RKO (cell line): ENCODE results near the gene SLC7A5.
"Not testable (repeated sequence)": the region's sequence is repeated elsewhere in the genome, so short reads cannot be mapped to it uniquely, and the experiment has no call there.

Experiments
- DNase-seq: peaks from one replicate; pipeline ENCODE4 v3.0.0-alpha.2; 2016; ENCODE audit warnings: low spot score

The SLC7A5 gene

DNA sequence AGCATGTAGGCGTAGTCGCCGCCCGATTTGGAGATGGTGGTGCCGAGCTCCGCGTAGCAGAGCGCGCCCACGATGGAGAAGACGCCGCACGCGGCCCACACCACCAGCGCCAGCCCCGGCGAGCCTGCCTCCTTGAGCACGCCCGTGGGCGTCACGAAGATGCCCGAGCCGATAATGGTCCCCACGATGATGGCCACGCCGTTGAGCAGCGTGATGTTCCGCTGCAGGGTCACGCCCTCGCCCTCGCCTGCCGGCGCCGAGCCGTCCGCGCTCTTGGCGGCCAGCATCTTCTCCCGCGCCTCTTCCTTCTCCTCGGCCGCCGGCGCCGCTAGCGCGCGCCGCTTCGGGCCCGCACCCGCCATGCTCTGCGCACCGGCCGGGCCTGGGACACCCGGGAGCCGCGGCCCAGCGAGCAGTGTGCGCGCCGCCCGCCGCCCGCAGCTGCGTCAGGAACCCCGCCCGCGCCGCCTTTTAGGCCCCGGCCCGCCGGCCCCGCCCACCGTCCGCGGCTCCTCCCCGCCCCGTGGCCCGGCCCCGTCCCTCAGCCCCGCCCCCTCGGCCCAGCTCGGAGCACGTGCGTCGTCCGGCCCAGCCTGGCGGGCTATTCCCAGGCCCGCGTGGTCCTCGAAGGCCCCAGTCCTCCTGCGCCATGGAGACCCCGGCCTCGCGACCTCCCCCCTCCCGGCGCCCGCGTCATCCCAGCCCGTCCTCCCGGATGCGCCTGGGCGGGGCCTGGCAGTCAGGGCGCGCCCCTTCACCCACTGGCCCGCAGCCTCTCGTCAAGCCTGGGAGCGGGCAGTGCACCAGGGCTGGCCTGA is at the start of gene SLC7A5:
SLC7A5 (minus strand) TSS at position 447 of the 818 bp plus-strand sequence; CDS start at position 362, 85 bp downstream.
- DNase-seq, result peak; percentile 76

DNA sequence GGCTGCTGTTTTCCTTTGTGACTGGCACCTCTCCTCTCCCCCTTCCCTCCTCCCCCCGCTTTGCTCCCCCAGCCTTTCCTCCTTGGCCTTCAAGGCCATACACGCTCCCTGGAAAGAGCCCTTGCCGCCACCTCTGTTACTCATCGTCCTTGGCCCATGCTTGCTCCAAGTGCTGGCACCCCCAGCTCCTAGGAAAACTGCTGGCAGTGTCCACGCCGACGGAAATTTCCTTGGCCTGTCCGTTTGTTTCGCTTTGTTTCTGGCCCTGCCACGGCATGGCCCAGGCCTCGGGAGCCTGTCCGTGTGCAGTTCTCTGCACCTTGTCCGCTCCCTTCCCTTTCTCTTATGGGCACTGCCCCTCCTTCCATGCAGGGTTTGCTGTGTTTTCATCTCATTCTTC is 49.0 kb upstream of the SLC7A5 start:
- no peak for DNase-seq

DNA sequence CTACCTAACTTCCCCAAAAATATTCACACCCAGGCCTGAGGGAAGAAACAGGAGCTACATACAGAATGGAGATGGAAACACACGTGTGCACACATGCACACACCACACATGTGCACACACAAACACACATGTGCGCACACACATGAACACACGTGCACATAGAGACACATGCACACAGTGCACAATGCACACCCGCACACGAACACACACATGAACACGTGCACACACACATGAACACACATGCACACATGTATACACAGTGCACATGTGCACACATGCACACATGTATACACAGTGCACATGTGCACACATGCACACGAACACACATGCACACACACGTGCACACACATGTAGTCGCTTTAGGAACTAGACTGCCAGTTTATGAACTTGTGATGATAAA is 48.2 kb upstream of the SLC7A5 start:
- DNase-seq, result no peak

DNA sequence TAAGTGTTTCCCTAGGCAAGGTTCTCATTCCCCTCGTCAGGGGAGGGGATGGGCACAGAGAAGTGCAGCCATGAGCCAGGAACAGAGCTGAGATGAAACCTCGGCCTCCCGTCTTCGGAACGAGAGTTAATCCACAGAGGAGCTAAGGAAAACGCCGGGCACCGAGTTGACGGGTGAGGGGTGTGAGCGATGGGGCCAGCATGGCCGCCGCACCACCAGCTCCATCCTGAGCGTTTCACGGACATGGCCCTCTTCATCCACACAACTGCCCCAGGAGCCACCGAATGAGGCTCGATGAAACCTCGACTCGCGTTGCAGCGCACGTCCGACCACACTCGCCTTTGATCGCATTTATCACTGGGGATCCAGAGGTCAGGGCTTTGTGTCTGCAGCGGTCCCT is 45.5 kb upstream of the SLC7A5 start:
- no peak for DNase-seq

DNA sequence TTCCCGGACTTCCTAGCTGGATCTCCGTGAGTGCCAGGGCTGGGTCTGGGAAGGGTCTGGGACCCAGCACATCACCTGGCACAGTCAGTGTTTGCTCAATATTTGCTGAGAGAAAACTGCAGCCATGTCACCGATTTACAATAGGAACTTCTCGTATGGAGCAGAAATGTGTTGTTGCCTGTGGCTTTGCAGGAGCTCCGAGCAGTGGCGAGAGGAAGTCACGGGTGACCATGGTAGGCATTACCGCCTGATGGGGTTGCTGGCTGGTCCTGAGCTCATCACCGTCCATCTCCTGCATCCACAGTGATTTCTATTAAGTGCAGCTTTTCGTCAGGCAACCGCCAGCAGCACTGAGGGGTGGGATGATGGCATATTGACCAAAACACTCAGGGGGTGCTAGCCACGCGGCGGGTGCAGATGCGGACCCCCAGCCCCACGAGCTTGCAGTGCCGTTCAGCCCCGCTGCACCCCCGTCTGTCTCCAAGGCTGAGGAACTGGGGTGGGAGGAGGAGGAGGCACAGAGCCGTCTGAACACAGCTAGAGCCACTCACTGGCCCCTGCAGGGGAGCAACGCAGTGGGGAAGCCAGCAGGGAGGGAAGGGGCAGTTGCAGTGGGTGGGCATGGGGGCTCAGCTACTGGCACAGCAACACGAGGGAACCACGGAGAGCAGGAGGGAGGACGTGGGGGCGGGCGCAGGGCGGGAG is 44.9 kb upstream of the SLC7A5 start:
- not testable (repeated sequence) for DNase-seq

DNA sequence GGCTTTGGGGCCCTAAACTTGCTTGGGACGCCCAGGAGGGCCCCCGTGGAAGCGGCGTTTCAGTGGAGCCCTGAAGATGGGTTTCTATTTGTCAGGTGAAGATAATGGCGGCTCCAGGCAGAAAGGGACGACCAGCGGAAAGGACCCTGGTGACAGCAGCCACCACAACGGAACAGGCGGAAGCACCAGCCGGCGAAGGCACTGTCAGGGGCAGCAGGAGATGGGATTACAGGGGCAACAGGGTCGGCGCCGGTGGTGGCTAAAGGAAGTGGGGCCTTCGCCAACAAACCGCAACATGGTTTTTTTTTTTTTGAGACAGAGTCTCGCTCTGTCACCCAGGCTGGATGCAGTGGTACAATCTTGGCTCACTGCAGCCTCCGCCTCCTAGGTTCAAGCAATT is 43.4 kb upstream of the SLC7A5 start:
- DNase-seq, result not testable (repeated sequence)

DNA sequence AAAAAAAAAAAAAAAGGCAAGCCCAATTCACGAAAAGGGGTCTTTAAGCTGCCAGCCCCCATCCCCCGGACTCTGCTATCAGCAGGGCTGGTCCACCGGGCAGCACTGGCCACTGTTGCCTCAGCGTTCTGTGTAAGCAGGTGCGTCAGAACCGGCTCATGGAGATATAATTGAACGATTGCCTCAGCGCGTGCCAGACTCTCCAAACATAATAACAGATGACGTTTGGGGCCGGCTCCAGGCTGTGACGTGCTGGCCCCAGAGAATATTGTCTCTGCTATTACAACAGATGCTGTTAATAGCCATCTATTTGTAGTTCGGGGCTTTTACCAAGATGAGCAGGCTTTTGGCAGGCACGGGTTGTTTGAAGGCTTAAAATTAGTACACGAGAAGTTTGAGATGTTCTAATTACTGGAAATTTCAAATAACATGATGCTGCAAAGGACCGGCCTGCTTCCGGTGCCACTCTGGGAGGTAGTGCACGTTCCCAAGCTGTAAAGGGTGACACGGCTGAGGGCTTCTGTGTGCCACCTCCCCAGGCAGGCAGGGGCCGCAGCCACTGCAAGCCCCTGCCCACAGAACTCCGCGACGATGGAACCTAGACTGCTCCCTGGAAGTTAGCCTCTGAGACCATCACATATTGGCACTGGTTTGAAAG is 41.9 kb upstream of the SLC7A5 start:
- DNase-seq, result not testable (repeated sequence)

DNA sequence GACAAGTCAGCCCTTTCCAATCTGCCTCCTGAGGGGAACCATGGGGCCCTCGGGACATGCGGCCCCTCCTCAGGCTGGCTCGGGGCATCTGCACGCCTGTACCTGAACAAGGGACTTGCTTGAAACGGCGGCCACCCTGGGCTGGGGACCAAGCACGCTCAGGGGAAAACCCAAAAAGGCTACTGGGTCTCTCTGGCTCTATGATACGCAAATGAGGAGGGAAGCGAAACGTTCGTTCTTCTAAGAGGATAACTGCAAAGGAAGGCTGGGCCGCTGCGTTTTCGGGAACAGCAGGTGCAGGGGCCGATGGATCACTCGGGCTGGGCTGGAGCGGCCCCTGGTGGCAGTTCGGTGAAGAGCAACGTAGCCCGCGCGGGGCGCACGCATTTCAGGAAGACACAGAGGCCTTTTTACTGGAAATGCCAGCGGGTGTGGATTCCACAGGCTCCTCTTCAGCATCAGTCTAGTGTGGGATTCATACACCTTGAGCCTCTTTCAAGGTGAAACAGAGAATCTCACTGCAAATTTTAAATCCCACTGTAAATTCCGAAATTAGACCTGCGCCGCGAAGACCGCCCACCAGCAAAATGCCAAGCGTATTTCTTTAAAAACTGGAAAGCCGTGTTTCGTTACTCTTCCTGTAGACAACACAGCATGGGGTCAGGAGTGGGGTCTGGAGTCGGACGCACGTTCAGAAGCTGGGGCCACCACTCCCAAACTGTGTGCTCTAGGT is 40.1 kb upstream of the SLC7A5 start:
- peak; percentile 55 for DNase-seq

DNA sequence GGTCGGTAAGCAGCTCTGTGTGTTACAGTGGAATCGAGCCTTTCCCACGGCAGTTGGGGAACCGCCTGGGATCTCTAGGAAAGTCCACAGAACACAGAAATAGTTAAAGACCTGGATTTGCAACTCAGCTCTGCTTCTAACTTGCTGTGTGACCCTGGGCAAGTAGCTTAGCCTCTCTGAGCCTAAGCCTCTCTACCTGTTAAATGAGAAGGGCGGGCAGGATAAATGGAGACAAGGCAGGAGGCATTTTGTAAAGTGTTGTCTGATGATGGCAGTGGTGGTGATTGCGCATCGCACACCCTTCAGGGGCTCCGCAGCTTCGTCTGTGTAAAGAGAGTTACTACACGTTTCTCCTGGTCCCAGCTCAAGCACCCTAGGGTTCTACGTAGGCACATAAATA is 38.8 kb upstream of the SLC7A5 start:
- DNase-seq, result not testable (repeated sequence)

DNA sequence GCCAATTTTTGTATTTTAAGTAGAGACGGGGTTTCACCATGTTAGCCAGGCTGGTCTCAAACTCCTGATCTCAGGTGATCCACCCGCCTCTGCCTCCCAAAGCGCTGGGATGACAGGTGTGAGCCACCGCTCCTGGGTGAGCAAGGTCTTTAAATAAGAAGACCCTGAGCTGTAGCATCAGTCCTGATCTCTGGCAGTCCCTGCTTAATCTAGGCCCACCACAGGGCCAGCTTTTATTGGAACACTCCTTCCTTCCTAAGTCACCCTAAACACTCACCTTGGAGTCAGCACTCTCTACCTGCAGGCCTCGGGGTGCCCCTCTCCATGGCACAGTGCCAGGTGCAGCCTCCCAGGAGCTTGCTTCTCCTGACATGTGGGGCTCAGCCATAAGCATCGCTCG is 36.2 kb upstream of the SLC7A5 start:
- not testable (repeated sequence) for DNase-seq

DNA sequence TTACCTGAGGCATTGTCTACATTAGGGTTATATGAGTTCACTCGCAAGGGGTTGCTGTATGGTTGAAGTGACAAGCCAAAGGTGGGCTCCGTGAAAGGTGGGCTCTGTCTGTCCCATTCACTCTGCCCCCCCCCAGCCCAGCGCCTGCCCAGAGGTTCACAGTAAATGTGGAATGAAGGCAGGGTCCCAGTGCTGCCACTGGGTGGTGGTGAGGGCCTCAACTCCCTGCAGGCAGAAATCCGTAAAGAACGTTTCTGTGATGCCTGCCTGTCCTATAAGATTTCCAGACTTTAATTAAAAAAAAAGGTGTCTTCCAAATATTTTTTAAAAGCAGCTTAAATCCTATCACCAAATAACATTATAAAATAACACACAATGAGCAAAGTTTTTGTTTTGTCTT is 35.7 kb upstream of the SLC7A5 start:
- not testable (repeated sequence) for DNase-seq

DNA sequence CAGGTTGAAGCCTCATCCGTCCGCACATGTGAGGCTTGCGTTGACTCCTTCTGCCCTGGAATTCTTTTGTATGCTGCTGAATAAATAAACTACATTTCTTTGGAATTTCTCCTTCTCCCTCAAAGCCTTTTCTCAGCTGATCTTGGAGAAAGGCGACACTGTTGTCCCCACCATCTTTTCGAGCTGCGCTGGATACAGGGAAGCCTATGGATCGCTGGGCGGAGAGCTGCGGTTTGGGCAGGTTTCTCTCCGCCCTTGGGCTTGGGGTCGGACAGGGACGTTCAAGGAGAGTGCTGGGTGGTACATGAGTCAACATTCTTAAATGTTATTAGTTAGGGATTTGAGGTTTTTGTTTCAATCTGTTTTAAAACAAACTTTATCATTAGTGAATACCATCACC is 31.2 kb upstream of the SLC7A5 start:
- DNase-seq, result not testable (repeated sequence)

DNA sequence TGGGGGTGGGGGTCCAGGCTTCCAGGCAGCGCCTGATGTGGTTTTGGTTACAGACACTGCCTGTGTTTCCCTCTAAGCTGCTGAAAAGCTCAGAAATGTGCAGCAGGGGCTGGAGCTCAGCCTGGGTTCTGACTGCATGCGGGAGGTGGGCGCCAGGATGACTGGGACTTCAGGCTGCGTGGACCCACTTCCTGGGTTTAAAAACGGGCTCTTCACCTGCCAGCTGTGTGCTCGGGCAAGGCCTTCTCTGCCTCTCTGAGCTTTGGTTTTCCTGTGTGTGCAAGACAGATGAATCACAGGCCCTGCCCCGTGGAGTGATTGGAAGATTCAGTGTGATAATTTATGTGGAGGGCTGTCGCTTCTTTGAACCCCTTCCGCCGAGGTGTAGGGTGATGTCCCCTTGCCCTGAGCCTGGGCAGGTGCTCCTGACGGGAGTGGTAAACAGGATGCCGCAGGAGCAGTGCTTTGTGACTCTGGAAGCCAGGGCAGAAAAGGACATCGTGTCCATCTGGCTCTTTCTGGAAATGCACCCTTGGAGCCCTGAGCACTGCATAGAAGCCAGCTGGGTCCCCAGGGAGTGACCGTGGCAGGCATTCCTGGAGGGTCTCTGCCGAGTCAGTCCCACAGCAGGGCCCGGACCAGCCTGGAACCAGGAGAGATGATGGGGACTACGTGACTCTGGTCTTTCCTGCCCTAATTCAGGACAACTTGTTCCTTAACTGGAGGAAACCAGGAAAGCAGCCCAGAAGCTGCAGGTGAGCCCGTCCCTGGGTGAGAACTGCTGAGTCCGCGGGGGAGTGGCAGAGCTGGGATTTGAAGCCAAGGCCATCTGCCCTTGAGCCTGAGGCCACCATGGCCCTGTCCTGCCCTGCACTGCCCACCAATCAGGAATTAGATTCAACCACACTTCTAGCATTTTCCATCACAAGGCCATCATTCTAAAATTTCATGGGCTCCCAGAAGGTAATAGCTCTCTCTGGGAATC is 28.5 kb upstream of the SLC7A5 start:
- no peak for DNase-seq

DNA sequence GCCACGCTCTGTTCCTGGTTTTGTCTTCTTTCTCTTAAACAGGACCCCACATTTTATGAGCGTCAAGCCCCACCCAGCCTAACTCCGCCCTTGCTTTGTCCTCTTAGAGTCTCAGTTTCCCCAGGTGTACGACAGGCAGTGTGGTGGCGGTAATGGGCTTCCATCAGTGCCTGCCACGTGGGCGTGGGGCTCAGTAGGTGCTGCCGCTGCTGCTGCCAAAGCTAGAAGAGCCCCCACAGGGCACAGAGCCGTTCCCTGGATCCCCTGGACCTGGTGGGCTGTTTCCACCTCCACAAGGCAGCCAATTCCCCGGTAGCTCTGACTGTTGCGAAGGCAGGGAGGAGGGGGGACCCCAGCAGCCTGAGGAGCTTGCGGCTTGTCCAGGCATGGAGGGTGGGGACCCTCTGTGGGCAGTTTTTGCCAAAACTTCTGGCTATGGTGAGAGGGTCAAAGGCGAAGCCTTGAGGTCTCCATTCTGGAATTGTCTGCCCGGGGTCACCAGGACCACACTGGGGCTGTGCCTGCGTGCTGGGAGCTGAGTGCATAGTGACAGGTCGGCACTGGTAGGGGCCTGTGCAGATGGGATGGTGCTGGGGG is 27.7 kb upstream of the SLC7A5 start:
- DNase-seq, result not testable (repeated sequence)

DNA sequence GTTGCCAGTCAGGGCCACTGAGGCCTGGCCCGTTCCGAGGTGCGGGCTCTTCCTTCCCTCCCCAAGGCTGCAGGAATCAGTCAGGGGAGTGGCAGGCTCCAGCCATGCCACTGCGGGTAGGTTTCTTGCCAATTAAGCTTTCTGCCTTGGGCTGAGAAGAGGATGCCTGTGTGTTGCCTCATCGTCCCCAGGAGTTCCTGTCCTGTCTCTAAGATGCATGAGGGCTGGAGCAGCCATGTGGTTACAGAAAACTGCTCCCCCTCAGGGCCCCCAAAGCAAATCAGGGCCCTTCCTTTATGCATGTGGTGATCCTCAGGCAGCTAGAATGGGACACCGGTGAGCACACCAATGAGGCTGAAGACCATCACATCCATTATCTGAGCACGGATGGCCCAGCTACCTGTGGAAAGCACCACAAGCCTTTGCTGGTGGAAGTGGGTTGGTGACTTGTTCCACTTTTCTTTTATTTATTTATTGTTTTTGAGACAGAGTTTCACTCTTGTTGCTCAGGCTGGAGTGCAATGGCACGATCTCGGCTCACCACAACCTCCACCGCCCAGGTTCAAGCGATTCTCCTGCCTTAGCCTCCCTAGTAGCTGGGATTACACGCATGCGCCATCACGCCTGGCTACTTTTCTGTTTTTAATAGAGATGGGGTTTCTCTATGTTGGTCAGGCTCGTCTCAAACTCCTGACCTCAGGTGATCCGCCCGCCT is 27.0 kb upstream of the SLC7A5 start:
- DNase-seq, result not testable (repeated sequence)

DNA sequence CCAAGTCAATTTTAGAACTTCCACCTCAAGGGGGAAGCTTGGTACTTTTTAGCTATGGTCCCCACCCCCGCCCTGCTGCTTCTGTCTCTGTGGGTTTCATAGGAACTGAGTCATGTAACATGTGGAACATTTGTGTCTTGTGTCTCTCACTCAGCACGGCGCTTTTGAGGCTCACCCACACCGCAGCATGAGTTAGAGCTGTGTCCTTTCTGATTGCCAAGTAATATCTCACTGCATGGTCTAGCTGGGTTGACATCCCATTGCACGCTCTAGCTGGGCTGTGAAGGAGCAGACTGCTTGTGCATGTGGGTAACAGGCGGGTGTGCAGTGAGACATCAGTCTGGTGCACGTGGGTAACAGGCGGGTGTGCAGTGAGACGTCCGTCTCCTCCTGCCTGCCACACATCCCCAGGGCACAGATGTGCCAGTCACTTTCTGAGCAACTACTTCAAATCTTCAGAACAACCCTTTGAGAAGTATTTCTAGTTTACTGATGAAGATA is 26.4 kb upstream of the SLC7A5 start:
- DNase-seq, result no peak

DNA sequence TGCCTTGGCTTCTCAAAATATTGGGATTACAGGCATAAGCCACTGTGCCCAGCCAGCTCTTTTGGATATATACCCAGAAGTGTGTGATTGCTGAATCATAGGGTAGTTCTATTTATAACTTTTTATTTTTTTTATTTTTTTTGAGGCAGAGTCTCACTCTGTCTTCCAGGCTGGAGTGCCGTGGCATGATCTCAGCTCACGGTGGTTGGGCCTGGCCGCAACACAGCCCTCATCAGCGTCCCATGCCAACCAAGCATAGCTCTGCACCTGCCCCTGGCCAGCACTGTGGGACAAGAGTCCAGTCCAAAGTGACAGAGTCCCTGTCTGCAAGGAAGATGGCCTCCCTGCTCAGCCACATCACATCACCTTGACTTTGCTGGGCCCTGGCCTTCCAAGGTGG is 24.7 kb upstream of the SLC7A5 start:
- not testable (repeated sequence) for DNase-seq

DNA sequence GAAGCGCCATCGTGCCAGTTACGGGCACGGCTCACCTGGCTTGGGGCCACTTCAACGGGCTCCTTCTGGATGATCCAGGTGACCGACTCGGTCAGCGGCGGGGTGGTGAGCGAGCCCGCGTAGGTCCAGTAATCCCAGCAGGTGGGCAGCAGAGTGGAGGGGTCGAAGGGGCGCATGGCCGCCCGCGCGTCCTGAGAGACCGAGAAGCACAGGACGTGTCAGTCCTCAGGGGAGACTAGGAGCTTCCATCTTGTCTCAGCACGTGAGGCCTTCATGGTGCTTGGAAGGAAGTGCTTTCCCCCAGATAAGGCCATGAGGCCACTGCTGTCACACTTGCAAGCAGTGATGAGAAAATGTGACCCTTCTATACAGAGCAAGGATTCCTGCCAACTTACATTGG is 22.5 kb upstream of the SLC7A5 start:
- no peak for DNase-seq

DNA sequence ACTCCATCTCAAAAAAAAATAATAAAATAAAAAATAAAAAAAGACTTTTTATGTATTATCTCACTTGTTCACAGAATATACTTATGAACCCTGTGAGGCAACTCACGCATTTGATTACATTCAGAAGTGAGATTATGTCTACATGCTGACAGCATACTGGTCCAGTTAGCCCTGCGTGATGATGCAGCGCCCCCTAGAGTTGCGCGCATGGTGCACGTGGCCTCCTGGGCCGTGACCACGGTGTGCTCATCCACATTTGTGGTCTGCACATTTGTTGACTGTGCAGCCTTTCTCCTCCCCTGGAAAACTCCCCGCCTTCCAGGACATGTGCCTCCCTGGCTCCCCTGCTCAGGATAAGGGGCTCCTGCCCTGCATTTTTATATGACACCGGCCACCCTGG is 20.5 kb upstream of the SLC7A5 start:
- not testable (repeated sequence) for DNase-seq

DNA sequence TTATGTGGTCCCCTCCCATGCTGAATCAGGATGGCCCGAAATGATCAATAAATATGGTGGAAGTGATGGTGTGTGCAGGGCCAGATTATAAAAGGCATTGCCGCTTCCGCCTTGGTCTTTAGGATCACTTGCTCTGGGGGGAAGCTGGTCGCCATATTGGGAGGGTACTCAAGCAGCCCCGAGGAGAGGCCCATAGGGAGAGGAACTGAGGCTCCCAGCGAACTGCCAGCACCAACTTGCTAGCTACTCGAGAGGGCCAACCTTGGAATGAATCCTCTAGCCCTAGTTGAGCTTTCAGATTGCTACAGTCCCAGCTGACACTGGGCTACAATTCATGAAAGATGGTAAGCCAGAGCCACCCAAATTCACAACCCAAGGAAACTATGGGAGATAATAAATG is 19.0 kb upstream of the SLC7A5 start:
- DNase-seq, result not testable (repeated sequence)
